ENCODE results near the gene IFI6.
"Not testable (repeated sequence)": the region's sequence is repeated elsewhere in the genome, so short reads cannot be mapped to it uniquely, and the experiment has no call there.

Gene IFI6

DNA sequence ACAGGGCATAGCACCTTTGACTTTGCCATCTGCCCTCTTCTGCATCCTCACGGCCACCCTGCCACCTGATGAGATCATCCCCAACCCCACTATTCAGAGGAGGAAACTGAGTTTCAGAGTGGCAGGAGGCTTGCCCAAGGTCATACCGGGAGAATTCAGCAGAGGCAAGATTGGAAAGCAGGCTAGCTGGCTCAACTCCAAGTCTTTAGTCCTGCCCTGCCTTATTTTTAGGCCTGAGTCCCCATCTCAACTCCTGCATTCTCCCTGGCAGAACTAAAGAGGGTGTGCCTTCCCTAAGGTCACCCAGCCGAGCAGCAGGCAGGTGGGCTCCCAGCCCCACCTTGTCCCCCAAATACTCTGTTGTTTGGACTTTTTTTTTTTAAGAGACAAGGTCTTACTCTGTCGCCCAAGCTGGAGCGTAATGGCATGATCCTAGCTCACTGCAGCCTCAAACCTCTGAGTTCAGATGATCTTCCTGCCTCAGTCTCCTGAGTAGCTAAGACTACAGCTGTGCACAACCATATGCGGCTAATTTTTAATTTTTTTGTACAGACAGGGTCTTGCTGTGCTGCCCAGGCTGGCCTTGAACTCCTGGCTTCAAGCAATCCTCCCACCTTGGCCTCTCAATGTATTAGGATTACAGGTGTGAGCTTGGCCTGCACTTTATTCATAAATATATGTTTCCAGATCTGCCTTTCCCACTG lies 23.2 kb downstream of the IFI6 start:
- no peak for FAIRE-seq

DNA sequence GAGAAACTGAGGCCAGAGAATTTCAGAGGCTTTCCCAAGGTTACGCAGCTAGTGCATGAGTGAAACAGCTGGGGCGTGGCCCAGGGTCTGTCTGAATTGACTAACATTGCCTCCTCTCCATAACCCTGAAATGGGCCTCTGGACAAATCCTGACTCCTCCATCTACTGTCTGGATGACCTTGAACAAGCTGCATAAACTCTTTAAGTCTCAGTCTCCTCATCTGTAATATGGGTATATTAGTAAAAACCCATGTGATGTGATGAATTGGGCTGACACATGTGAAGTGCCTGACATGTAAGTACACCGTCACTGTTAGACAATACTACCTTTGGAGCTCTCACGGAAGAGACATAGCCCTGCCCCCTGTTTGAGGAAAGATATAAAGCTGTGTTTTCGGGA lies 24.7 kb downstream of the IFI6 start:
- no peak for FAIRE-seq

DNA sequence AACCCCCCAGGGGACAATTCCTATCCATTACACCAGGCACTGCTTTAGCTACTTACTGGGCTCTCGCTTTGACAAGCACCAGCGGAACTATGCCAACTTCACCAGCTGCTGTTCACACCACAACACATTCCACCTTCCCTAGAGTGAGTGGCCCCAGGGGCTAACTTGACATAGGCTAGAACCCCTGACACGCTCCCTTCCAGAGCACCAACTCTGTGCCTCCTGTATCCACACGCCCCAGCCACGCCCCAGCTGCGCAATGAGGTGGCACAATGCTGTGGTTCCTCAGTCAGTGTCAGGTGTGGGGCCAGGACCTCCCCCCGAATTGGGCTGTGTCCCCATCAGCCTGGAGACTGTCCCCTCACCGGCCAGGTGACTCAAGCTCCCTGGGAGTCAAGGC lies 25.3 kb downstream of the IFI6 start:
- no peak for FAIRE-seq

DNA sequence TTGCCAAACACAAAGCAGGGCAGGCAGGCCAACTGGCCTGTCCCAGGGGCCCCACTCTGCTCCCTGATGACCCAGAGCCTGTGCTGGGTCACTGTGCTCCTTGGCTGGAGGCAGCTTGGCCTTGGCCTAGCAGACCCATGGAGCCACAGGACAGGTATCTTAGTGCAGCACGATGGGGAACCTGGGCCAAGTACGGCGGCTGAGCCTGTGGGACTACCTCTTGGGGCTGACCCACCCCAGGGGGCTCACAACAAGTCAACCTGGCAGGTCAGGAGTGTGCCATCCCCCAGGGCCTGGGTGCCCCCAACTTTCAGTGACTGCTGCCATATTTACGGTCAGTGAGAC lies 26.9 kb downstream of the IFI6 start:
- no peak for FAIRE-seq

DNA sequence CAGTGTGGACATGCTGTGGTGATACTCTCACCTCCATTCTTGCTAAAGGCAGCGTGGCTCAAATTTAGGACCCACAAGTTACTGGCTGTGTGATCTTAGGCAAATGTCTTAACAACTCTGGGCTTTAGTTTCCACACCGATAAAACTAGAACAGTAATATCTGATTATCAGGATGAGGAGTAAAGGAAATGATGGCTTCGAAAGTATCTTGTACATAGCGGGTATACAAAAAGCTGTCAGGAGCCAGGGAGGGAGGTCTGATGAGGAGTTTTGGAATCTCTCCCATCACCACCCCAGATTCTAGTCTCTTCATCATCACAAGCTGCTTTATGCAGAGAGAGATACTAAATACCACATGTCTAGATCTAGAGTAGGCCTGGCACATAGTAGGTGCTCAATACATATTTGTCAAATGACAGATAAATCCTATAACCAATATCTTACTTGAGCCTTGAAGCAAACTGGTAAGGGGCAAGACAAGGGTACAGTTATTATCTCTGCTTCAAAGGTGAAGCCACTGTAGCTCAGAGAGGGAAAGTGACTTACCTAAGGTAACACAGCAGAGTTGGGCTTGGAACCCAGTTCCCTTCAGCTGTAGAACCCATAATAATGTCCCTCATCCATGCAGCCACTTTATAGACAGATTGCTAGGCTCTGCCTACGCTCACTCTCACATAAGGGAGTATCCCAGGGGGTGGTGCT lies 27.5 kb downstream of the IFI6 start:
- FAIRE-seq = no peak

DNA sequence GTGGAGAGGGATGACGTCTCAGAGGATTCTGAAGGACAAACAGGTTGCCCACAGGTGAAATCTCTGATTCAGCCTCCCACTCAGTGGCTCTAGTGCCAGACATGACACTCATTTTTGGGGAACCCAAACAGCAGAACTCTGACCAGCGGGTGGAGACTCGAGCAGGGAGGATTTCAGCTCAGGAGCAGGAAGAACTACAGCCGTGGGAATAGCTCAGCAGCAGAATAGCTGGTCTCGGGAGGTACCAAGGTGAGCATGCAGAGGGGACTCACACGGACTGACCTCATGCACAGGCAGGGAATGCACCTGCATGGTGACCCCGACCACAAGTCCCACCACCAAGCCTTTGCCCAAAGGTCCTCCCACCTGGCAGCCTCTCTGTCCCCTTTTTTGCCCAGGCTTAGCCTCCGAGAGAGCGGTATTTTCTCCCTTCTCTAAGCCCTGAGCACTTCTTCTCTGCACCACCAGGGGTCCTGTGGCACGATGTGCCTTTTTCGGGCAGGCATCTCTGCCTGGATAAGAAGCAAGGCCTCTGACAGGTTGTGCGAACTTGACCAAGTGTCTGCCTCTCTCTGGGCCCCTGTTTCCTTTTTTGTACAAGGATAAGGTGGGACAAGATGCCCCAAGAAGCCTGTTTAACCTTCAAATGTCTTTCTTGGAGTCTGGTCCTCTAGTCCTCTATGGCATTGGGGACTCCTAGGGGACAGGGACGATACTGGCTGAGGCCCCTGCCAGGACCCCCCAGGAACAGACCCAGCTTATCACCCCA lies 28.2 kb downstream of the IFI6 start:
- peak; percentile 33 for FAIRE-seq

DNA sequence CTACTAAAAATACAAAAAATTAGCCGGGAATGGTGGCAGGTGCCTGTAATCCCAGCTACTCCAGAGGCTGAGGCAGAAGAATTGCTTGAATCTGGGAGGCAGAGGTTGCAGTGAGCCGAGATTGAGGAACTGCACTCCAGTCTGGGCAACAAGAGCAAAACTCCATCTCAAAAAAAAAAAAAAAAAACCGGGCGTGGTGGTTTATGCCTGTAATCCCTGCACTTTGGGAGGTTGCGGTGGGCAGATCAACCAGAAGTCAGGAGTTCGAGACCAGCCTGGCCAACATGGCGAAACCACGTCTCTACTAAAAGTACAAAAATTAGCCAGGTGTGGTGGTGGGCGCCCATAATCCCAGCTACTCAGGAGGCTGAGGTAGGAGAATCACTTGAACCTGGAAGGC lies 31.5 kb downstream of the IFI6 start:
- FAIRE-seq = not testable (repeated sequence)

DNA sequence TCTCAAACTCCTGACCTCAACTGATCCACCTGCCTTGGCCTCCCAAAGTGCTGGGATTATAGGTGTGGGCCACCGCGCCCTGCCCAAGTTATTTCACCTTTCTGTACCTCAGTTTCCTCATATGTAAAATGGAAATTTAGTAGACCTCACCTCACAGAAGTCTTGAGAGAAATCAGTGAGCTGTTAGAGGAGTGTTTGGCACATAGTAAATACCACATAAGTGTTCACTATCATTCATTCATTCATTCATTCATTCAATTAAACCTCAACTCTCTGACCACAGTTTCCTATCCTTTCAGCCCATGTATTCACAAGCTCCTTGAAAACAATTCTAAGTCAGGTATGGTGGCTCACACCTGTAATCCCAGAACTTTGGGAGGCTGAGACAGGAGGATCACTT lies 33.2 kb downstream of the IFI6 start:
- no peak for FAIRE-seq

DNA sequence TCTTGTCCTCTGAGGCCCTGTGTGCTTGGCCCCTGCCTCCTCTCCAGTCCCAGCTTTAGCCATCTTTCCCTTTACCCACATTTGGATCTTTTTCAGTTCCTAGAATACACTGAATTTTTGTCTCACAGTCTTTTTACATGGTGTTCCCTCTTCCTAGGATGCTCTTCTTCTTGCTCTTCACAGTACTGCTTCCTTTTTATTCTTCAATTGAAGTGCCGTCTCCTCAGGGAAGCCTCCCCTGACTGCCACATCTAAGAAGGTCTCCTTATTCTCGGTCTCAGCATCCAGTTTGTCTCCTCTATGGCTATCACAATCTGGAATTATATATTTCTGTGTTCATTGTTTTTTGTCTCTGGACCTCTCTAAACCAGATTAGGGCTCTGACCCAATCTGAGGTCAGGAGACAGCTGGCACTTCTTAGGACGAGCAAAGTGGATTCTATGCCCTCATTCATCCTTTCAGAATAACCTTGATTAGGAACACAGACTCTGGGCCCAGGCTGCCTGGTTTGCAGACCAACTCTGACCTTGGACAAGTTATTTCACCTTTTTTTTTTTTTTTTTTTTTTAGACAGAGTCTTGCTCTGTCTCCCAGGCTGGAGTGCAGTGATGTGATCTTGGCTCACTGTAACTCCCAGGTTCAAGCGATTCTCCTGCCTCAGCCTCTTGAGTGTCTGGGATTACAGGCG lies 33.8 kb downstream of the IFI6 start:
- FAIRE-seq = no peak

DNA sequence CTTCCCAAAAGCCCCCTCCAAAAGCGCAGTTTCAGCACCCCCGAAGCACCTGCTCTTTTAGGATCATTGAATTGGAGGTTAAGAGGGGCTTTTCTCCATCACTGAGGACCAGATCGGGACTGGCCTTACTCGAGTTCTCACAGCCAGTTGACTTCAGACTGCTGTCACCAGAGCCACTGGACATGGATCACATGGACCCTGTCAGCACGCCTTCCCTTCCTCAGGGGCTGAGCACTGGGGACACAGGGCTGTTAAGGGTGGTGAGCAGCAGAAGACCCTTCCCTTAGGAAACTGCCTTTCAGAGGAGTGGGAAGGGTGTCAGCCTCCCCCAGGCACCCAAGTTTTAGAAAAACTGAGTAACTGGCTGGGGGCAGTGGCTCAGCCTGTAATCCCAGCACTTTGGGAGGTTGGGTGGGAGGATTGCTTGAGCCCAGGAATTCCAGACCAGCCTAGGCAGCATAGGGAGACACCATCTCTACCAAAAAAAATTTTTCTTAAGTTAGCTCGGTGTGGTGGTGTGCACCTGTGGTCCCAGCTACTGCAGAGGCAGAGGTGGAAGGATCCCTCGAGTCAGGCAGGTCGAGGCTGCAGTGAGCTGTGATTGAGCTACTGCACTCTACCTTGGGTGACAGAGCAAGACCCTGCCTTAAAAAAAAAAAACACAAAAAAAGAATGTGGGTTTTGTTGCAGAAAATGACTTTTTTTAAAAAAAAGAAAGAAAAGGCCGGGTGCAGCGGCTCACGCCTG lies 36.4 kb downstream of the IFI6 start:
- FAIRE-seq = no peak

DNA sequence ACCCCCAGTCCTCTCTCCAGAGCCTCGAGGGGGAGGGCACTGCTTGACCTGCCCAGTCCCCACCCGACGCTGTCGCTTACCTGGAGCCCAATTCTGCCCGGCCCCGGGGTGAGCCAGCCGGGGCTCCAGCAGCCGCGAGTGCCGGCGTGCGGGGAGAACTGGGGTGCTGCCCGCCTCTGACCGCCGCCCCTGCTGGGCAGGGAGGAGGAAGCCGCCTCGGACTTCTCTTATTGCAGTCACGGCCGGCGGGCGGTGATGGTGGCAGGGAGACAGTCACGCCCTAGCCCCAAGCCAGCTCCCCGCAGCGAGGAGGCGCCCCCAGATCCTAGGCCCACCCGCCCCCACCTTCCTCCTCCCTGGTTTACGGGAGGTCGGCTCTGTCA lies 37.0 kb downstream of the IFI6 start, which contains the start of gene FGR:
FGR (minus strand) TSS at position 201 of the 383 bp plus-strand sequence. CDS start 11,269 bp downstream, outside the sequence.
- no peak for FAIRE-seq

DNA sequence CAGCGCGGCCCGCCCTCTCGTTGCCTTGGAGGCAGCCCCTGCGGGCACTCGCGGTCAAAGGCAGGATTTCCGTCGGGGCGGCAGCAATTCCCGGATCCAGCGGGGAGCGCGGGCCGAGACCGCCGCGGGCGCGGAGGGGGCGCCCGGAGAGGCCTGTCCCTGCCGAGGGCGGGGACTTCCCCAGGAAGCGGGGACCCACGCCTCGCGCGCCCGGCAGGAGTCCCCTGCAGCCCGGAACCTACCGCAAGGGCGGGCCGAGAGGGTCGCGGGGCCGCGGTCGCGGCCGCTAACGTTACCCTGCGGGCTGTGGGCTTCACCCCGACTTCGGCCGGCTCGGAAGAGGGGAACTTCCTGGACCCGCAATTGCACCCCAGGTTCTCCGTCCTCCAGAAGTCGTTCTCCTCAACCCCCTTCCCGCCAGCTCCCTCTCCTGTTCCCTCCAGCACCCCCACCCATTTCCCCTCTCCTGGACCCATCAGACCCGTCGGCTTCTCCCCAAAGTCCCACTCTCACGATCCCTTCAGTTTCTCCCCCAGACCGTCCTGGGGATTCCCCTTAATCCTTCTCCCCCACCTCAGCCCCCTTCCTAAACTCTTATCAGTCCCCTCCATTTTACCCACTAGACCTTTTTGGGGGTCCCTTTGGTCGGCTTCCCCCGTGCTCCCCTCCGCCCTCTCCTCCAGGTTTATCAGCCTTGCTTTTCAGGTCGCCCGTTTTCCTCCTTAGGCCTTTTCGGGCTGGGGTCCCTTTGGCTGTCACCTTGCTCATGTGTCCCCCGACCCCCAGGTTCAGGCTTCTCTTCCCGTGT lies 37.6 kb downstream of the IFI6 start:
- FAIRE-seq = no peak

DNA sequence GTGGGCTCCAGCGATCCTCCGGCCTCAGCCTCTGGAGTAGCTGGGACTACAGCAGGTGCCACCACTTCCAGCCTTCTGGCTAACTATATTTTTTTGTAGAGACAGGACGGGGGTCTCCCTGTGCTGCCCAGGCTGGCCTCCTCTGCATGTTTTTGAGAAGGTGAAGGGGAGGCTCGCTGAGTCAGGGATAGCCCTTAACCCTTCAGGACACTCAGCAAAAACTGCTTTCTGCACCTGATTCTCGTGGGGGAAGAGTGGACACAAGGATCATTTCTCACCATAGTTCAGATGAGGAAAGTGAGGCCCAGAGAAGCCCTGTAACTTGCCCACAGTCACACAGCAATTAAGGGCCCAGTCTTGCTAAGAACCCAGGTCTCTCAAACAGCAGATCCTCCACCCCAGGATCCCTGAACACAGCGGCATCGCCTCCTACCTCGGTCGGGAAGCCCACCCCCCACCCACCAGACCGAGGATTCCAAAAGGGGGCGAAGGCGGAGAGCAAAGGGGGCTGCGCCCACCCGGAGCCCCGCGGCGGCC lies 38.3 kb downstream of the IFI6 start:
- FAIRE-seq = no peak

DNA sequence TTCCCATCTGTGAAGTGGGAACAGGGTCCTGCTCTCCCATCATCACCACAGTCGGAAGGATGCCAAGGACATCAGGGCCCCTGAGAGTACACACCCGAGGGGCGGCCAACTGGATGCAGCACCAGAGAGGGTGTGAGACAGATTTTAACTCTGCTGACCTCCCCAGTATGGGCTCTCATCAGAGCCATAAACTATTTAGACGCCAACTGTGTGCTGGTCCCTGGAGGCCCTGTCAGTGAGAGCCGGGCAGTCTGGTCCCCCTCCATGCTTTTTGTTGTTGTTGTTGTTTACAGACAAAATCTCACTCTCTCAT lies 38.7 kb downstream of the IFI6 start:
- no peak for FAIRE-seq

DNA sequence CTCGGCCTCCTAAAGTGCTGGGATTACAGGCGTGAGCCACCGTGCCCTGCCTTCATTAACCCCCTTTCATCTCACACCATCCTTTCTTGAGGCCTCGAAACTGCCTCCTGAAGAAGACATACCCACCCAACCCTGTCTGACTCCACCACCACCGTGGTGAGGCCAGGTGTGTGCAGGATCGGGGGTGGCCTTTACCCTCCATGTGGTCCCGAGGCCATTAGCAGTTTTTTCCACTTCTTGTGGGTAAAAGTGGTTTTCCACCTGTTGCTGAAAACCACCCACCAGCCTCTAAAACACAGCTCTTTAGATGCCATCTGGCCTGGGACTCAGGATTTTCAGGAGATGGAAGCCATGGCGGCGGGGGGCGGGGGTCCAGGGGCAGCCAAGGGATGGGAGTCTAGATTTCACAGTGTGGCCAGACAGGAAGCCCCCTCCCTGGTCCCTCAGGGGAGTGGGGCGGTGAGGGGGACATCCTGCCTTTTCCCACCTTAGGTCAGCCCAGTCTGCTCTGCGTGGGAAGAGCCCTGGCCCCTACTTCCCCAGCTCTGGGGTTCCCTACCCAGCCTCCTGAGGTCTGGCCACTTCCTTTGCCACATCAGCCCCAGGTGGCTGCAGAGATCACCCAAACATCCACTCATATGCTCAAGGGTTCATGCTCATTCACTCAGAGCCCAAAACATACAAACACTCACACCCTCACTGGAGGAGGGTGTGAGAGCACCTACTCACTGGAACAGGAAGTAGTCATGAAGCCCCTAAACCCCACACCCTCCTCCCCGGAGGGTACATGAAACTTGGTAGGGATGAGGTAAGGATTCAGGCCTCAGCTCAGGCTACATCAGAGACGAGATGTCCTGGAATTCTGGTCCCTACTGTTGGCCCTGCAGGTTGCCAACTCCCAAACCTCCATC lies 39.4 kb downstream of the IFI6 start:
- FAIRE-seq = no peak

DNA sequence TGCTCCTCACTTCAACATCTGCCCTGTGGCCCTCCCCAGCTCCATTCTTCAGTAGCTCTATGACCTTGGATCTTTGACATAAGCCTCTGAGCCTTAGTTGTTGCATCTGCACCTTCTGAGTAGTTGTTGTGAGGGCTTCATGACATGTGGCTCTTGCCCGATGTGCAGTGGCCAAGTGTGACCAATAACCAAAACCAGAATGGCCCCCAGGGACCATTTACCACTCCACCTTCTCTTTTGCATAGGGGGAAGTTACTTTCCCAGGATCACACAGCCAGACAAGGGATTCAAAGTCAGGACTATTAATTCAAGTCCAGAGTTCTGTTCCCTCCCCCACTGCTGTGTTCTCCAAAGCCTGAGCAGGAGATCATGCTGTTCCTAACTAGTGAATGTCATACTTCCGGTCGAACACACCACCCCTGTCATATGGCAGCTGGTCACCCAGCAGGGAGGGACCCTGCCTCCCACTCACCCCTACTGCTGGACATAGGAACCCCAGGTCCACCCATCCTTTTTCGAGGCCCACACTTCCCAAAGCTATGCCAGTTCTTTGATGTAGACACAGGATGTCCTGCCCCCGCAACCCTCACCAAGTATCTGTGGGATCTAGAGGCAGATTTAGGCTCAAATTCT lies 41.0 kb downstream of the IFI6 start:
- no peak for FAIRE-seq

DNA sequence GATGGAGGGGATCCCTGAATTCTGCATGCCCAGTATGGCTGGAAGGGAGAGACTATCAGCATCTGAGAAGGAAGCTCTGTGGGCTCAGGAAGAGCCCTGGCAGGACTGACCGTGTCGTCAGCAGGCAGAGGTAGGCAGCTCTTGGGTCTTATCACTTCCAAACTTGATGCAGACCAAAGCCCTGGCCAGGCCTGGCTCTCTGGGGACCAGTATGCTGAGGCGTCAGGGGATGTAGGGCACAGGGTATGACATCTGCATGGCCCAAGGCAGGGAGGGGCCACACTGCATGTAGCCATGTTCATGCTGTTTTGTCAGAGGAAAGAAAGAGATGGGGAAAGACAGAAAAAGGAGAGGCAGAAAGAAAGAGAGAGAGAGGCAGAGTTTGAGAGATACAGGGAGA lies 43.3 kb downstream of the IFI6 start:
- FAIRE-seq = no peak

DNA sequence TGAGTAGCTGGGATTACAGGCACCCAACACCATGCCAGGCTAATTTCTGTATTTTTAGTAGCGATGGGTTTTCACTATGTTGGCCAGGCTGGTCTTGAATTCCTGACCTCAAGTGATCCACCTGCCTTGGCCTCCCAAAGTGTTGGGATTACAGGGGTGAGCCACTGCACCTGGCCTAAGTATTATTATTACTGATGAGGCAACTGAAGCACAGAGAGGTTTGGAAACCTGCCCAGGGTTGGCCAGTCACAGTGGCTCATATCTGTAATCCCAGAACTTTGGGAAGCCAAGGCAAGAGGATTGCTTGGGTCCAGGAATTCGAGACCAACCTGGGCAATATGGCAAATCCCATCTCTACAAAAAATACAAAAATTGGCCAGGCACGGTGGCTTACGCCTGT lies 44.3 kb downstream of the IFI6 start:
- FAIRE-seq = not testable (repeated sequence)

DNA sequence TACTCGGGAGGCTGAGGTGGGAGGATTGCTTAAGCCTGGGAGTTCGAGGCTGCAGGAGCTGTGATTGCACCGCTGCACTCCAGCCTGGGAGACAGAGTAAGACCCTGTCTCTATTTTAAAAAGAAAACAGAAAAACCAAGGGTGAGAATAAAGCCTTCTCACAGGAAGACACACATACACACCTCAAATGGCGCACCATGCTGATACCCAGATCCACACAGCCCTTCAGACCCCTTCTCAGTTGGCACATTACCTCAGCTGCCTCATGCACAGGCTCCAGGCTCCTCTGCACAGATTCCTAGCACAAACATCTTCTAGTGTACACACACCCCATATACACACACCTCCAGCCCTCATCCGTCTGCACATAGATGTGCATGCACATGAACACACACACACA lies 44.9 kb downstream of the IFI6 start:
- no peak for FAIRE-seq
